HuH-7 (cell line): ENCODE measurements around the gene DUSP1.

ENCODE experiments used
- DNase-seq: peaks from one replicate; pipeline ENCODE4 v3.0.0; 2011; ENCODE audit warnings: low spot score

Gene DUSP1

DNA sequence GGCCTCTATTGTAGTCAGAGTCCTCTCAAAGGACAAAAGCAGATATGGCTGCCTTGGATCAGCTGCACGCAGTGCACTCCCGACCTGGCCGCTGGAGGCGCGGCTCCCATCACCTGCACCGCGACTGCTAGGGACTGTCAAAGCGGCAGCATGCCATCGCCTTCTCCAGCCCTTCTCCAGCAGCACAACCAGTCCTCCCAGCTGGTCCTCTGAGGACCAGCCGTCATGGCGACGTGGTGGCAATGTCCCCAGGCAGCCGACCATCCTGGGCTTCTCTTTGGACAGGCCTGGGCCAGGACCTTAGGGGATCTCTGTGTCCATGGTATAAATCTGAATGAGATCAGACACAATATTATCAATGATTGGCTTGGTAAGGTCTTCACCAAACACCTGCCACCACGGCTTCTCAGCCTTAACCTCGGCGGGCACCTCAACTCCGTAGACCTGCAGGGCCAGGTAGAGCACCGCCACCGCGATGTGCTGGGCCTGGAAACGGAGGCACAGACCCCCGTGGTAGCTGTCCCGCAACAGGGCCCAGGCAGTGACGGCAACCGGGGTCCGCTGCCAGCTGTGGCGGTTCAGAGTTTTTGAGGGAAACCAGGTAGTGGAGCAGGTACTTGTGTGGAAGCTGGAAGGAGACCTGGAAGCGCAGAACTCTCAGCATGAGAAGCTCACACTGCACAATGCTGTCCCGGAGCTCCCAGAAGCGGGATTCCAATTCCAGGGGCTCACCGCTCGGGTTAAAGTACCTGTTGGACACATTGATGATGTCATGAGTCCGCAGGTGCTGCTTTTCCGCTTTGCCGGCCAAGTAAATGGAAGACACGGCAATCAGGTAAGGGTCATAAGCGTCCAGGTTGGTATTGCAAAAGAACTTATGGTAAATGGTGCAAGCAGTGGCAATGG is 8.5 kb downstream of the DUSP1 start:
- no peak for DNase-seq

- no peak for DNase-seq
These were observed 10.0 kb downstream of the DUSP1 start for GRCh38 chr5:172760959-172761358.

GRCh38 chr5:172760136-172760535 is 10.9 kb downstream of the DUSP1 start:
- DNase-seq: no peak

DNA sequence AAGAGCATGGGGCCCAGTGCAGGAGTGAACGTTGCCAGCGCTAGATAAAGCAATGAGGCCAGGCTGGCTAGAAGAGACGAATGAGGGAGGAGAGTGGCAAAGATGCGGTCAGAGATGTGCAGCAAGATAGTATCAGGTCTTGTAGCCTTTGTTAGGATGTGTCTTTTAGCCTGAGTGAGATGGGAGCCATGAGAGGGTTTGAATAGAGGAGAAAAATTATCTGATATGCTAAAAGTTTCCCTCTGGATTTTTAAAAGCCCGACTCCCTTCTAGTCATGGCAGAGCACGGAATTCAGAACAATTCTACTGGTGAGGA is 12.2 kb downstream of the DUSP1 start:
- no peak for DNase-seq

- no peak for DNase-seq
These were observed 12.7 kb downstream of the DUSP1 start for GRCh38 chr5:172758077-172758833.

- DNase-seq: no peak
These were observed 13.5 kb downstream of the DUSP1 start for GRCh38 chr5:172757394-172758010.

GRCh38 chr5:172756764-172757393 is 14.1 kb downstream of the DUSP1 start:
- DNase-seq: no peak

- DNase-seq: no peak
These were observed 16.2 kb downstream of the DUSP1 start for GRCh38 chr5:172754596-172755356.

- DNase-seq: no peak
These were observed 17.9 kb downstream of the DUSP1 start for GRCh38 chr5:172753101-172753500.

GRCh38 chr5:172751761-172752510 is 19.1 kb downstream of the DUSP1 start:
- no peak for DNase-seq

GRCh38 chr5:172749881-172750633 is 20.9 kb downstream of the DUSP1 start:
- DNase-seq: no peak

DNA sequence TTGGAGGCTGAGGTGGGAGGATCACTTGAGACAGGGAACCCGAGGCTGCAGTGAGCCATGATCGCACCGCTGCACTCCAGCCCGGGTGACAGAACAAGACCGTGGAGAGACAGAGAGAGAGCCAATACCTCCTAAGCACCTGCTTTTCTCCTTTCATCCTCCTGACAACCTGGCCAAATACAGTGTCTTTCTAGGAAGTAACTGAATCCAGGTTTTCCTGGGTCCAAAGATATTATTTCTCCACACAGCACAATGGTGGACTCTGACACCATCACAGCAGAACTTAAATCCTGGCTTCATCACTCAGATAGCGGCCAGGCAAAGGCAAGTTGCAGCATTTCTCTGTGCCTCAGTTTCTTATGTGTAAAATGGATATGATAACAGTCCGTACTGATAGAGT is 21.9 kb downstream of the DUSP1 start:
- no peak for DNase-seq

- no peak for DNase-seq
These were observed 22.6 kb downstream of the DUSP1 start for GRCh38 chr5:172748341-172748843.

GRCh38 chr5:172747471-172747870 is 23.5 kb downstream of the DUSP1 start:
- no peak for DNase-seq

DNA sequence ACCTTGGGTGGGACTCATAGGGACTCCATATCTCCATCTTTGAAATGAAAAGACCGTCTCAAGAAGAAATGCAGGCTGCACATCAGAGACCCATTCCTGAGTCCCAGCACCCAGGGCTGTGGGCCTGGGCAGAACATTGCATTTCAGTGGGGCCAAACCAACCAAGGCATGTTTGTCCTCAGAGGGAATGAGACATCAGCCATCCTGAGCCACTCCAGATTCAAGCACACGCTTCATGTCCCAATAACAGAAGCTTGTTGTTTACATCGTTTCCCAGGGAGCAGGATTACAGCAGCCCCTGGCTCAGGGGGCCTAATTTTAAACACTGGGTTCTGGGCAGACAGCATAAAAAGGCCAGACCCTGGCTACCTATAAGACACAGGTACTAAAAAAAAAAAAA is 24.3 kb downstream of the DUSP1 start:
- DNase-seq: no peak

DNA sequence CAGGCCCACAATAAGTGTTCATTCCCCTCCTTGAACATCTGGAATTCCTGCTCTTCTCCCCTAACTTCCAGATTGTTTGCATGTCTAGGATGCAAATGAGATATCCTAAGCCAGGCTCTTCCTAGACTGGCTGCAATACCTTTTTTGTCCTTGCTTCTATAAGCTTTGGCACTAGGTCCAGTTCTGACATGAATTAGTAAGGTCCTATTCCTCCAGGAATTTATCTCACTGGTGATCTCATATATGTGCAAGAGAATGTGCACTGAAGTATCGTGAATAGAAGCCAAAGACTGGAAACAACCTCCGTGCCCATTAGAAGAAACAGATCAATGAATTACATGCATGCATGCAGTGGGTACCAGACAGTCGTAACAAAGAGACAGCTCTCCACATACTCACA is 25.2 kb downstream of the DUSP1 start:
- no peak for DNase-seq

DNA sequence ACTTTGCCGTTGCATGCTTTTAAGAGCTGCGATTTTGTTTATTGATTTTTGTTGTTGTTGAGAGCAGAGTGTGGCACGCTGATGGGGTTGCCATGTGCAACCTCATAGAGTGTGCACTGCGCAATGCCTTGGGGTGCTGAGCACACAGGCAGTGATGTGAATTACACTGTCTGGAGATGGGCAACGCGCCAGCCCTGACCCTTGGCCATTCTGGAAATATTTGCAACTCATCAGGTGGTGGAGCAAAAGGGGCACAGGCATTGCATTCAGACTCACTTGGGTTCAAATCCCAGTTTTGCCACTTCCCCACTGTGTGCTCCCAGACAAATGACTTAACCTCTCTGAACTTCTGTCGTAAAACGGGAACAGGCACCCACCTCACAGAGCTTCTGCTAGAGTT is 25.6 kb downstream of the DUSP1 start:
- no peak for DNase-seq

DNA sequence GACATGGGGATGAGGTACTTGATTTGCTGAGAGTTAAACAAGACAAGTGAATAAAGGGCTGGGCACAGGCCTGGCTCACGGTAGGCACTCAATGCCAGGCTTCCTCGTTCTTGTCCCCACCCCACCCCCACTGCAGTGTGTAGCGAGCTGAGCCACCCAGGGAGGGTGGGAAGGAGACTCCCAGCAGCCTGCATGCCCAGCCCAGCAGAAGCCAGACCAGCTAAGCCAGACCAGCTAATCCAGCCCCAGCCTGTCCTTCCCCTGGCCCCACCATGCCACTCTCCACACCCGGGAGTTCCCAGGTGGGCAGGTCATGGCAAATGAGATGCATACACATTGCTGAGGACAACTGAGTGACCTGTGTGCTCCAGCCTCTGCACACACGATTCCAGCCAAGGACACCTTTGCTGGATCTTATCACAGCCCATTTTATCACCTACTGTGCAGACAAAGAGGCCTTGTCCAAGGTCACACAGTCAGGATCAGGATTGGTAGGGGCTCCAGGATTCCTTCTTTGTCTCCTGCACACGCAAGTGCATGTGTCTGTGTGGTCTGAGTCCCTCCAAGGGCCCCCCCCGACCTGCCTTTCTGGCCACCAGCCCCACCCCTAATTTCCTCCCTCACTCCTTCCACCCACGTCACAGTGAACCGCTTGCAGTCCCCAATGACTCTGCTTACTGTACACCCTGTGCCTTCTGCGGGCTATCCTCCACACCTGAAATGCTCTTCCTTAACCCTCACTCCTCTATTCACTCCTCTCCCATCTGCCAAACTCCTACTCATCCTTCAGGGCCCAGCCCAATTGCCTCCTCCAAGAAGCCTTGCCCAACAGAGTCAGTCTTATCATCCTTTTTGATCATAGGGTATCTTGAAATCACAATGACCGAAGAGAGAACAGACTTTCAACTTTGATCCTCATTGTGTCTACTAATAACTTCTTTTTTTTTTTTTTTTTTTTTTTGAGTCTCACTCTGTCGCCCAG is 26.6 kb downstream of the DUSP1 start:
- DNase-seq: no peak
